HCT116 (cell line): ENCODE results near the gene PRKG1. TPM values are rescaled to one million over a fixed set of nuclear protein-coding genes. Genes with fewer than 3 reads are reported as not detected.

Experiments
- ATAC-seq: fragments of 200-7000 bp; cut with Tn5 transposase; 2 replicates; pipeline ENCODE4 v1.9.1; 2020; ENCODE audit warnings: mild to moderate bottlenecking, moderate library complexity
- BruUV-seq: library from RNA; stranded (reverse); fragments of 400-500 nt; replicated peaks from 2 replicates; lab custom pipeline; 2021; lab: Mats Ljungman, UMichigan
- CTCF ChIA-PET: fragments of 300-600 bp; sonication (Branson Sonifier 250); formaldehyde crosslinking; loops from one replicate; lab custom pipeline; 2021; ENCODE audit warnings: antibody characterized with exemption; lab: Charles Lee
- POLR2A ChIA-PET: fragments of 300-600, 350-600 bp; sonication (Branson Sonifier 250); formaldehyde crosslinking; loops from one replicate; lab custom pipeline; 2021; ENCODE audit warnings: antibody characterized with exemption; lab: Charles Lee
- RAD21 ChIA-PET, 2 experiments: fragments of 300-600 bp; sonication (Branson Sonifier 250); formaldehyde crosslinking; loops; one replicate each; lab custom pipeline; 2023; ENCODE audit warnings: low total read pairs in 2 of 2; ENCODE audit not compliant: uncharacterized antibody in 2 of 2, unreplicated experiment in 2 of 2, low non-redundant PET in 1 of 2; lab: Charles Lee
- DNase-seq: peaks from one replicate; pipeline ENCODE4 v3.0.0-alpha.2; 2010; ENCODE audit warnings: low read depth, low spot score
- H2AFZ ChIP-seq: fragments of 200-600 bp; shearing (Covaris generic), sonication (generic); 2 replicates; pipeline ENCODE4 v1.6.1; 2017; ENCODE audit warnings: low read depth, mixed run types, mixed read lengths, antibody characterized with exemption, low read length; ENCODE audit not compliant: poor library complexity, severe bottlenecking
- H3K27ac ChIP-seq: 2 replicates; pipeline ENCODE4 v1.5.1; 2012; ENCODE audit warnings: low read depth, low read length
- H3K27me3 ChIP-seq: fragments of 200-600 bp; sonication (generic); 2 replicates; pipeline ENCODE4 v1.6.1; 2016; ENCODE audit warnings: mixed run types, low read length, mixed read lengths; ENCODE audit not compliant: insufficient read depth
- H3K36me3 ChIP-seq, 2 experiments: fragments of 200-500 bp in 1 of 2; fragments of 200-600 bp in 1 of 2; sonication (Bioruptor generic) in 1 of 2; sonication (generic) in 1 of 2; 2 replicates each; pipeline versions ENCODE4 v1.5.1 to v1.6.1; 2014 to 2016; ENCODE audit warnings: low read length in 2 of 2, inconsistent platforms in 1 of 2, mixed read lengths in 1 of 2, mixed run types in 1 of 2; ENCODE audit not compliant: insufficient read depth in 2 of 2, control insufficient read depth in 1 of 2
- H3K4me1 ChIP-seq, 2 experiments: fragments of 200-600 bp in 1 of 2; sonication (generic) in 1 of 2; 2 replicates each; pipeline versions ENCODE4 v1.5.1 to v1.6.1; 2012 to 2017; ENCODE audit warnings: low read length in 2 of 2, inconsistent platforms in 1 of 2, mild to moderate bottlenecking in 1 of 2, mixed read lengths in 1 of 2, mixed run types in 1 of 2, moderate library complexity in 1 of 2; ENCODE audit not compliant: insufficient read depth in 2 of 2, control insufficient read depth in 1 of 2
- H3K4me2 ChIP-seq: fragments of 200-600 bp; sonication (generic); 2 replicates; pipeline ENCODE4 v1.6.1; 2017; ENCODE audit warnings: mixed run types, low read length, mixed read lengths
- H3K4me3 ChIP-seq, 2 experiments: fragments of 200-600 bp in 1 of 2; sonication (generic) in 1 of 2; replicated peaks in 1 of 2; 2 replicates each; pipeline ENCODE4 v1.5.1; 2011 to 2016; ENCODE audit warnings: low read length in 2 of 2, control low read depth in 1 of 2, low read depth in 1 of 2, mild to moderate bottlenecking in 1 of 2, mixed read lengths in 1 of 2, mixed run types in 1 of 2
- H3K79me2 ChIP-seq: fragments of 200-600 bp; sonication (generic); 2 replicates; pipeline ENCODE4 v1.6.1; 2017; ENCODE audit warnings: mild to moderate bottlenecking, mixed run types, low read length, moderate library complexity, mixed read lengths; ENCODE audit not compliant: insufficient read depth
- H3K9ac ChIP-seq: fragments of 200-600 bp; sonication (generic); 2 replicates; pipeline ENCODE4 v1.6.1; 2016; ENCODE audit warnings: low read length, mixed read lengths
- H3K9me2 ChIP-seq: fragments of 200-600 bp; sonication (generic), shearing (Covaris generic); 2 replicates; pipeline ENCODE4 v1.6.1; 2017; ENCODE audit warnings: mixed run types, mild to moderate bottlenecking, moderate library complexity; ENCODE audit not compliant: insufficient read depth
- H3K9me3 ChIP-seq, 2 experiments: fragments of 200-500 bp in 1 of 2; fragments of 200-600 bp in 1 of 2; sonication (Bioruptor generic) in 1 of 2; sonication (generic) in 1 of 2; 2 replicates each; pipeline ENCODE4 v1.6.1; 2014 to 2017; ENCODE audit warnings: low read length in 2 of 2, mixed read lengths in 2 of 2, inconsistent platforms in 1 of 2, low read depth in 1 of 2, mild to moderate bottlenecking in 1 of 2, mixed run types in 1 of 2, moderate library complexity in 1 of 2; ENCODE audit not compliant: control insufficient read depth in 1 of 2, insufficient read depth in 1 of 2
- H4K20me1 ChIP-seq: fragments of 200-600 bp; sonication (generic), shearing (Covaris generic); 2 replicates; pipeline ENCODE4 v1.6.1; 2017; ENCODE audit warnings: mixed run types, mild to moderate bottlenecking, moderate library complexity; ENCODE audit not compliant: insufficient read depth
- EGR1 ChIP-seq: IDR thresholded peaks from 2 replicates; pipeline ENCODE4 v1.6.1; 2012; ENCODE audit warnings: low read depth
- EZH2 ChIP-seq: fragments of 200-600 bp; sonication (generic); IDR thresholded peaks from 2 replicates; pipeline ENCODE4 v1.6.1; 2017; ENCODE audit warnings: antibody characterized with exemption, mixed run types
- FOSL1 ChIP-seq: IDR thresholded peaks from 2 replicates; pipeline ENCODE4 v1.6.1; 2012; ENCODE audit warnings: low read depth
- JUND ChIP-seq: IDR thresholded peaks from 2 replicates; pipeline ENCODE4 v1.6.1; 2012
- POLR2A ChIP-seq: IDR thresholded peaks from 2 replicates; pipeline ENCODE4 v1.7.0; 2011; ENCODE audit warnings: borderline replicate concordance; ENCODE audit not compliant: insufficient read depth, insufficient read length; ENCODE audit errors: extremely low read depth
- POLR2AphosphoS5 ChIP-seq: IDR thresholded peaks from 2 replicates; pipeline ENCODE4 v1.6.1; 2011; ENCODE audit warnings: mild to moderate bottlenecking, low read depth, low read length, moderate library complexity
- RAD21 ChIP-seq: IDR thresholded peaks from 2 replicates; pipeline ENCODE4 v1.6.1; 2012; ENCODE audit warnings: low read depth, mild to moderate bottlenecking
- SRF ChIP-seq: IDR thresholded peaks from 2 replicates; pipeline ENCODE4 v1.6.1; 2012; ENCODE audit warnings: low read depth
- TCF7L2 ChIP-seq: IDR thresholded peaks from 2 replicates; pipeline ENCODE4 v1.7.0; 2011; ENCODE audit warnings: borderline replicate concordance, inconsistent platforms; ENCODE audit not compliant: insufficient read depth, insufficient read length; ENCODE audit errors: extremely low read depth
- intact Hi-C: fragments of 100-400 bp; cut with micrococcal nuclease; formaldehyde crosslinking; loops from 2 replicates; pipeline ENCODE4 v1.10.0; 2022
- total RNA-seq: library from RNA; stranded (reverse); gene quantifications from one replicate; pipeline ENCODE4 v1.2.1, GENCODE V29; 2021; ENCODE audit not compliant: unreplicated experiment
- TF ChIP-seq, protein P1 (sequence below): IDR thresholded peaks from 2 replicates; pipeline ENCODE4 v1.6.1; 2011; ENCODE audit warnings: mild to moderate bottlenecking, low read length, moderate library complexity; ENCODE audit not compliant: insufficient replicate concordance; ENCODE audit errors: extremely low read depth
- TF ChIP-seq, protein P2 (sequence below): IDR thresholded peaks from 2 replicates; pipeline ENCODE4 v1.6.1; 2012

The PRKG1 gene
- total RNA-seq, 1 experiment from 2014 or later: 1.4 TPM

DNA sequence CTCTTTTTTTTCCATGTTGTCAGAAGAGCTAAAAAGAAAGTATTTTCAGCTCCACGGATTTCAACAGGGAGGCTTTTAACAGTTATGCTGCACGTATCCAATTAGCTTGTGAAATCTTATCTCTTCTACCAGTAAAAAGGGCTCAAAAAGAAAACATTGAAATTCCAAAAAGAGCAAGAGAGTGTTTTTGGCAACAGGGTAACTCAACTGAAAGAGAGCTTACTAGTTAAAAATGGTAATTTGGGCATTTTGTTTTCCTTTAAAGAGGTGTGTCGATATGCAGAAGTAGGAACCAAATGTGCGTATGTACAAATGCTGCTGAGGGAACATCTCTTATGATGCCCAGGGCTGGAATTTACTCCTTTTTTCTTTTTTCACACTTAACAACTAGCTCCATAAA lies 292.8 kb downstream of the PRKG1 start:
- POLR2A ChIA-PET: no interaction called here
- BruUV-seq: no TSS peak
- CTCF ChIA-PET: no interaction called here
- intact Hi-C loops: no loop called here
- no peak overlapping the region for H3K4me3 ChIP-seq
- no peak overlapping the region for H3K27ac ChIP-seq
- H3K4me1 ChIP-seq: no peaks in the 10 kb centered on the region
- no peak overlapping the region for H3K9ac ChIP-seq
- H3K4me2 ChIP-seq: no peak overlapping the region
- no peaks in the 10 kb centered on the region for H4K20me1 ChIP-seq
- ATAC-seq: no peak
- no peaks in the 10 kb centered on the region for H3K36me3 ChIP-seq
- no peak for TF ChIP-seq POLR2AphosphoS5
- no peak for TF ChIP-seq TCF7L2
- TF ChIP-seq, protein P1, sequence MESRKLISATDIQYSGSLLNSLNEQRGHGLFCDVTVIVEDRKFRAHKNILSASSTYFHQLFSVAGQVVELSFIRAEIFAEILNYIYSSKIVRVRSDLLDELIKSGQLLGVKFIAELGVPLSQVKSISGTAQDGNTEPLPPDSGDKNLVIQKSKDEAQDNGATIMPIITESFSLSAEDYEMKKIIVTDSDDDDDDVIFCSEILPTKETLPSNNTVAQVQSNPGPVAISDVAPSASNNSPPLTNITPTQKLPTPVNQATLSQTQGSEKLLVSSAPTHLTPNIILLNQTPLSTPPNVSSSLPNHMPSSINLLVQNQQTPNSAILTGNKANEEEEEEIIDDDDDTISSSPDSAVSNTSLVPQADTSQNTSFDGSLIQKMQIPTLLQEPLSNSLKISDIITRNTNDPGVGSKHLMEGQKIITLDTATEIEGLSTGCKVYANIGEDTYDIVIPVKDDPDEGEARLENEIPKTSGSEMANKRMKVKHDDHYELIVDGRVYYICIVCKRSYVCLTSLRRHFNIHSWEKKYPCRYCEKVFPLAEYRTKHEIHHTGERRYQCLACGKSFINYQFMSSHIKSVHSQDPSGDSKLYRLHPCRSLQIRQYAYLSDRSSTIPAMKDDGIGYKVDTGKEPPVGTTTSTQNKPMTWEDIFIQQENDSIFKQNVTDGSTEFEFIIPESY: no peak
- no peak for TF ChIP-seq EGR1
- TF ChIP-seq RAD21: no peak
- no peak for TF ChIP-seq JUND
- TF ChIP-seq, protein P2, sequence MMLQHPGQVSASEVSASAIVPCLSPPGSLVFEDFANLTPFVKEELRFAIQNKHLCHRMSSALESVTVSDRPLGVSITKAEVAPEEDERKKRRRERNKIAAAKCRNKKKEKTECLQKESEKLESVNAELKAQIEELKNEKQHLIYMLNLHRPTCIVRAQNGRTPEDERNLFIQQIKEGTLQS: no peak
- no peak for TF ChIP-seq FOSL1
- TF ChIP-seq EZH2: no peak
- no peak for TF ChIP-seq SRF
- TF ChIP-seq POLR2A: no peak
- H3K9me2 ChIP-seq: no peaks in the 10 kb centered on the region
- H3K79me2 ChIP-seq: no peaks in the 10 kb centered on the region
- RAD21 ChIA-PET: no interaction called here
- no peak overlapping the region for H2AFZ ChIP-seq
- no peaks in the 10 kb centered on the region for H3K9me3 ChIP-seq
- no peak for DNase-seq
- H3K27me3 ChIP-seq: peaks cover 16% of the 10 kb centered on the region
